Measurements from ENCODE around the gene HDAC1.
"Not testable (repeated sequence)": the region's sequence is repeated elsewhere in the genome, so short reads cannot be mapped to it uniquely, and the experiment has no call there.

The HDAC1 gene

DNA sequence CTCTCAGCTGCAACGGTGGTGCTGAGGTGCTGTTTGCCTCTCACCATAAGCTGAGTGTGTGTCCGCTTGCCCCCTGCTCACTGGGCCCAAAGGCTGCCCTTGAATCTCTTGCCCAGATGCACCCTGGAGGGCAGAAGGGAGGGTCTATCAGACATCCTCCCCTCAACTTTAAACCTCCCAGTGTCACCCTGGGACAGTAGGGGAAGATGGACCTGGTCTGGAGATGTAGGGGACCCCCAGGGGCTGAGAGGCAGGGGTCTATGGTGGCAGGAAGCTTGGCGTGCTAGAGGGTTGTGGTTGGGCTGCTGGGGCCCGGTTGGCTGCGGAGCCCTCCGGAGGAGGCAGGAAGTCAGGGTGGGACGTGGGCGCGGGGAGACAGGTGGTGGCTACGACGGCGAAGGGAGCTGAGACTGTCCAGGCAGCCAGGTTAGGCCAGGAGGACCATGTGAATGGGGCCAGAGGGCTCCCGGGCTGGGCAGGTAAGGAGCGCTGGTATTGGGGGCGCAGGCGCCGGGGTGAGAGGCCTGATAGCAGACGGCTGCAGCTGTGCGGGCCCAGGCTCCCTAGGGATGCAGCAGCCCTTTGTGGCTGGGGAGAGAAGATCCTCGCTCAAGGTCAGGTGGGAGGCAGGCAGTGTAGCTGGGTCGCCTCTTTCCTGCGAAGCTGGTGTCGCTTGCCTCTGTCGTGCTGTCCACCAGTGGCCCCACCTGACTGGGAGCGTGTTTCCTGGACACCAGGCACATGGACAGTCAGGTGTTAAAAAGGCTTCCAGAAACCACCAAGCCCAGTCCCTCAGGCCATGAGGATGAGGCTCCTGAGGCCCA, 40.8 kb upstream of the HDAC1 start, which contains the start of gene LCK:
TSS of gene LCK (plus strand) at position 373 of the 824 bp plus-strand sequence. CDS start 23,065 bp downstream, outside the sequence.
- DNase-seq (ENCODE audit: low spot score) = no peak
- H3K4me3 ChIP-seq = no peak within 1 kb of the TSS
- TF ChIP-seq, protein P1, sequence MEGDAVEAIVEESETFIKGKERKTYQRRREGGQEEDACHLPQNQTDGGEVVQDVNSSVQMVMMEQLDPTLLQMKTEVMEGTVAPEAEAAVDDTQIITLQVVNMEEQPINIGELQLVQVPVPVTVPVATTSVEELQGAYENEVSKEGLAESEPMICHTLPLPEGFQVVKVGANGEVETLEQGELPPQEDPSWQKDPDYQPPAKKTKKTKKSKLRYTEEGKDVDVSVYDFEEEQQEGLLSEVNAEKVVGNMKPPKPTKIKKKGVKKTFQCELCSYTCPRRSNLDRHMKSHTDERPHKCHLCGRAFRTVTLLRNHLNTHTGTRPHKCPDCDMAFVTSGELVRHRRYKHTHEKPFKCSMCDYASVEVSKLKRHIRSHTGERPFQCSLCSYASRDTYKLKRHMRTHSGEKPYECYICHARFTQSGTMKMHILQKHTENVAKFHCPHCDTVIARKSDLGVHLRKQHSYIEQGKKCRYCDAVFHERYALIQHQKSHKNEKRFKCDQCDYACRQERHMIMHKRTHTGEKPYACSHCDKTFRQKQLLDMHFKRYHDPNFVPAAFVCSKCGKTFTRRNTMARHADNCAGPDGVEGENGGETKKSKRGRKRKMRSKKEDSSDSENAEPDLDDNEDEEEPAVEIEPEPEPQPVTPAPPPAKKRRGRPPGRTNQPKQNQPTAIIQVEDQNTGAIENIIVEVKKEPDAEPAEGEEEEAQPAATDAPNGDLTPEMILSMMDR (IDR thresholded peaks at IDR 0.05) = no peak
- peak within 1 kb of the TSS in 1 of 2 donors; percentile 64 for H3K27ac ChIP-seq

DNA sequence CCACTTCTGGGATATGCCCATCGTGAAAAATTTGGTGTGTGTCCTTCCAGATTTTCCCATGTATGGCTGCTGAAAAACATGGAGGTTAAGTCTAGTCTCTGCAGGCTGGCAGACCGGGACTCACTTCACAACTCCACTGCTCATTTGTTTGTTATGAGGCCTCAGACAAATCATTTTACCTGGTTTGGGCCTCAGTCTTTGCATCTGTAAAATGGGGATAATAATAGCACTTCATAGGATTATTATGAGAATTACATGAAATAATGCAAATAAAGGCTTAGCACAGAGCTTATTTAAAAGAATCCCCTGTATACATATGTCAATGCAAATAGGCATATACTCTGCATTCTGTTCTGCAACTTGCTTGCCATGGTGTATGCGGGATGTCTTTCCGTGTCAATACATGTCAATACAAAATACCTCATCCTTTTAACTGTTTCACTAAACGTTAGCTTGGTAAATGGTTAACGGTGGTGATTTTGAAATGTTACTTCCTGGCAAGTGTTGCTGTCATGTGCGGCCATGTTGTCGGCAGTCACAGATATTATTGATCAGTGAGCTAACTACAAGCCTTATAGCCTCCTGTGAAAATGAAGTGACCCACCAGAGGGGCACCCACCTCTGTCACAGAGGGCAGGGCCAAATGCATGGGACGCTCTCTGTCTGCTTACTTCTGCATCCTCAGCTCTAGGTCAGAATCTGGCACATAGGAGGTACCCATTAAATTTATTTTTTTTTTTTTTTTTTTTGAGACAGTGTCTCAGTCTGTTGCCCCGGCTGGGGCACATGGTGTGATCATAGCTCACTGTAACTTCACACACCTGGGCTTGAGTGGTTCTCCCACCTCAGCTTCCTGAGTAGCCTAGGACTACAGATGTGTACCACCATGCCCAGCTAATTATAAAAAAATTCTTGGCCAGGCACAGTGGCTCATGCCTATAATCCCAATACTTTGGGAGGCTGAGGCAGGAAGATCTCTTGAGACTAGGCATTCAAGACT, 36.5 kb upstream of the HDAC1 start:
- Histone ChIP-seq H3K4me3 (no peak overlapping the region), H3K27ac (no peak overlapping the region)
- TF ChIP-seq, protein P1 (IDR thresholded peaks at IDR 0.05) = no peak
- no peak for DNase-seq (ENCODE audit: low spot score)

DNA sequence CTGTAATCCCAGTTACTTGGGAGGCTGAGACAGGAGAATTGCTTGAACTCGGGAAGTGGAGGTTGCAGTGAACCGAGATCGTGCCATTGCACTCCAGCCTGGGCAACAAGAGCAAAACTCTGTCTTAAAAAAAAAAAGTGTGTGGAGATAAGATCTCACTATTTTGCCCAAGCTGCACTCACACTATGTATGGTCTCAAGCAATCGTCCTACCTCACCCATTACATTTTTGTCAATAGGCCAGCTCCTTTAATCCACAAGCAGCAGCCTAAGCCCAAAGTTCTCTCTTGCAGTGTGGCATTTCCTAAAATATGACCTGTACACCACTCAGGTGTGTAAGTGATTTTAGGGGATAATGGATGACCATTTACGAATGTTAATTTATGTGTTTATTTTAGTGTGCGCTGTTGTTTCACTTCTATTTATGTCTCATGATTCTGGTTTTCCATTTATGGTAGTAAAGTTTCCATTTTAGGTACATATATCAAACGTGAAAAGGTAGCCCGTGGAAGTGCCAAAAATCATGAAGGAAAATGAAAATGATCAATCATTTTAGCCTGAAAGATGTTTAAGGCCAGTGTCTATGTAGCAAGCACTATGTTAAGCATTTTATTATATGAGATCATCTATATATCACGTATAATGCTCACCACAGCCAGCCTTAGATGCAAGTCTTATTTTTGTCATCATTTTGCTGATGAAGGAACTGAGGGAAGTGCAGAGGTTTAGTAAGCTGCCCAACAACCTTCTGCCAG, 35.2 kb upstream of the HDAC1 start:
- Histone ChIP-seq H3K4me3 (no peak overlapping the region), H3K27ac (no peak overlapping the region)
- TF ChIP-seq, protein P1 (IDR thresholded peaks at IDR 0.05) = no peak
- no peak for DNase-seq (ENCODE audit: low spot score)

DNA sequence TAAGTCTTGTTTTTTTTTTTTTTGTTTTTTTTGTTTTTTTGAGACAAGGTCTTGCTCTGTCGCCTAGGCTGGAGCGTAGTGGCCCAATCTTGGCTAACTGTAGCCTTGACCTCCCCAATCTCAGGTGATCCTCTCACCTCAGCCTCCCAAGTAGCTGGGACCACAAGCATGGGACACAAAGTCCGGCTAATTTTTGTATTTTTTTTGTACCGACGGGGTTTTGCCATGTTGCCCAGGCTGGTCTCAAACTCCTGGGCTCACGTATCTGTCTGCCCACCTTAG, 34.7 kb upstream of the HDAC1 start:
- TF ChIP-seq, protein P1 (IDR thresholded peaks at IDR 0.05) = no peak
- no peak overlapping the region for H3K27ac ChIP-seq
- no peak for DNase-seq (ENCODE audit: low spot score)
- no peak overlapping the region for H3K4me3 ChIP-seq

DNA sequence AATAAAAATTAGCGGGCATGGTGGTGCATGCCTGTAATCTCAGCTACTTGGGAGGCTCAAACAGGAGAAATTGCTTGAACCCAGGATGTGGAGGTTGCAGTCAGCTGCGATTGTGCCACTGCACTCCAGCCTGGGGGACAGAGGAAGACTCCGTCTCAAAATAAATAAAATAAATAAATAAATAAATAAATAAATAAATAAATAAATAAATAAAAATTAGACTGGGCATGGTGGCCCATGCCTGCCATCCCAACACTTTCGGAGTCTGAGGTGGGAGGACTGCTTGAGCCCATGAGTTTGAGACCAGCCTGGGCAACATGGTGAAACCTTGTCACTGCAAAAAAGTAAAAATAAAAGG, 28.7 kb upstream of the HDAC1 start:
- DNase-seq (ENCODE audit: low spot score); H3K27ac ChIP-seq; H3K4me3 ChIP-seq: not testable (repeated sequence)

DNA sequence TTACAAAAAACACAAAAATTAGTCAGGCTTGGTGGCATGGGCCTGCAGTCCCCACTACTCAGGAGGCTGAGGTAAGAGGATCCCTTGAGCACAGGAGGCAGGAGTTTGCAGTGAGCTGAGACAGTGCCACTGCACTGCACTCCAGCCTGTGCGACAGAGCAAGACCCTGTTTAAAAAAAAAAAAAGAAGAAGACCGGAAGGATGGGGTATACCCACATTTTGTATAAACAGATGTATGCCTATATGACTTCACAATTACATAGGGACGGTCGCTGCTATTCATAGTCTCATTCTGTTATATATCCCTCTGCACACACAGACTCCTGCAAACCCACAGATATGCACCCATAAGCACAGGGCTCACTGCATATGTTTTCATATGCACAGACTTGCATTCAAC, 28.1 kb upstream of the HDAC1 start:
- TF ChIP-seq, protein P1 (IDR thresholded peaks at IDR 0.05) = no peak
- Histone ChIP-seq H3K27ac (no peak overlapping the region), H3K4me3 (no peak overlapping the region)
- DNase-seq (ENCODE audit: low spot score) = no peak

DNA sequence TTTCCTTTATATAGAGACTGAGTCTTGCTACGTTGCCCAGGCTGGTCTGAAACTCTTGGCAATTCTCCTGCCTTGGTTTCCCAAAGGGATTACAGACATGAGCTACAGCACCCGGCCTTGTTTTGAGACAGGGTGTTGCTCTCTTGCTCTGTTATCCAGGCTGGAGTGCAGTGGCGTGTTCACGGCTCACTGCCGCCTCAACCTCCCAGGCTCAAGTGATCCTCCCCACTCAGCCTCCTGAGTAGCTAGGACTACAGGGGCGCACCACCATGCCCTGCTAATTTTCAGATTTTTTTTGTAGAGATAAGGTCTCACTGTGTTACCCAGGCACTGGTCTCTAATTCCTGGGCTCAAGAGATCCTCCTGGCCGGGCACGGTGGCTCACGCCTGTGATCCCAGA, 26.0 kb upstream of the HDAC1 start:
- Histone ChIP-seq H3K27ac (no peak overlapping the region), H3K4me3 (no peak overlapping the region)
- TF ChIP-seq, protein P1 (IDR thresholded peaks at IDR 0.05) = no peak
- no peak for DNase-seq (ENCODE audit: low spot score)
